ENCODE results near the gene ZNF134. TPM values are rescaled to one million over a fixed set of nuclear protein-coding genes. Genes with fewer than 3 reads are reported as not detected.

Gene ZNF134
- total and polyA plus RNA-seq, 10 donors: 3.7 to 30.7 (median 19.6) TPM

DNA sequence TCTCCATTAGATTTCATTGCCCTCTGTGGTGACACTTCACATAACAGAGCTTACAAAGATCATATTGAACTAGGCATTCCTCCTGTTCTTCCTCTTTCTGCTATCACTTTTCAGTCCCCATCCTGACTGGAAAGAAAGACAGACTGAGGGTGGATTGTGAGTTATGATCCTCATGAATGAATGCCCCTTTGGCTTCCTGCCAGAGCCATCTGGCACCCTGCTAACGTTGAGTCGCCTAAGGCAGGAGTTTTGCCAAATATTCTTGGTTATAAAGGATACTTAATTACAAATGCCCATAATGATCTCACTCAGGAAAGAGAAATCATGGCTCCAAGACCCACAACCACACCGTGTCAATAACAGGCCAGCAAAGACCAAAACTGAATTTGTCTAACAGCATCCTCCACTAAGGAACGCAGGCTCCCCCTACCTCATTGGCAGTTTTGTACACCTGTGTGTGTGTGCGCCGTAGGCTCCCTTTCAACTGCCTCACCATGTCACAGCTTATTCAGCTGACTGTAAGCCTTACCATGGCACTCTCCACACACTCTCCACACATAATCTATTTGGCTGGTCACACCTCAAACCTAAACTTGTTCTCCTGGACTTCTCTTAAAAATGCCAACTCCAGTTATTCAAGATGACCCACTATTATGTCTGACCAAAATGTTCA, 34.4 kb downstream of the ZNF134 start:
- Histone ChIP-seq H3K4me3 (no peak overlapping the region), H3K9me3 (peaks cover 0 to 98% (median 59%) of the 10 kb centered on the region in 8 donors), H3K27me3 (replicated peaks in 1 of 7) (peaks cover 0 to 4% (median 0%) of the 10 kb centered on the region in 7 donors), H3K36me3 (peaks cover 0 to 1% (median 0%) of the 10 kb centered on the region in 6 donors), H3K4me1 (no peaks in the 10 kb centered on the region), H3K27ac (no peak overlapping the region)
- intact Hi-C loops (cut with DNase I; ENCODE audit: low total_unique reads): no loop called here
- 71 to 76% (median 75%) methylated on average over 6 of the region's 6 CpGs for WGBS, 5 donors
- no peak for DNase-seq
- TF ChIP-seq POLR2A (IDR thresholded peaks at IDR 0.05) (no peak), POLR2AphosphoS5 (IDR thresholded peaks at IDR 0.05) (no peak)
- TF ChIP-seq, protein P1, sequence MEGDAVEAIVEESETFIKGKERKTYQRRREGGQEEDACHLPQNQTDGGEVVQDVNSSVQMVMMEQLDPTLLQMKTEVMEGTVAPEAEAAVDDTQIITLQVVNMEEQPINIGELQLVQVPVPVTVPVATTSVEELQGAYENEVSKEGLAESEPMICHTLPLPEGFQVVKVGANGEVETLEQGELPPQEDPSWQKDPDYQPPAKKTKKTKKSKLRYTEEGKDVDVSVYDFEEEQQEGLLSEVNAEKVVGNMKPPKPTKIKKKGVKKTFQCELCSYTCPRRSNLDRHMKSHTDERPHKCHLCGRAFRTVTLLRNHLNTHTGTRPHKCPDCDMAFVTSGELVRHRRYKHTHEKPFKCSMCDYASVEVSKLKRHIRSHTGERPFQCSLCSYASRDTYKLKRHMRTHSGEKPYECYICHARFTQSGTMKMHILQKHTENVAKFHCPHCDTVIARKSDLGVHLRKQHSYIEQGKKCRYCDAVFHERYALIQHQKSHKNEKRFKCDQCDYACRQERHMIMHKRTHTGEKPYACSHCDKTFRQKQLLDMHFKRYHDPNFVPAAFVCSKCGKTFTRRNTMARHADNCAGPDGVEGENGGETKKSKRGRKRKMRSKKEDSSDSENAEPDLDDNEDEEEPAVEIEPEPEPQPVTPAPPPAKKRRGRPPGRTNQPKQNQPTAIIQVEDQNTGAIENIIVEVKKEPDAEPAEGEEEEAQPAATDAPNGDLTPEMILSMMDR (IDR thresholded peaks at IDR 0.05 in 8 of 11, conservative IDR thresholded peaks at IDR 0.05 in 3 of 11): no peak

DNA sequence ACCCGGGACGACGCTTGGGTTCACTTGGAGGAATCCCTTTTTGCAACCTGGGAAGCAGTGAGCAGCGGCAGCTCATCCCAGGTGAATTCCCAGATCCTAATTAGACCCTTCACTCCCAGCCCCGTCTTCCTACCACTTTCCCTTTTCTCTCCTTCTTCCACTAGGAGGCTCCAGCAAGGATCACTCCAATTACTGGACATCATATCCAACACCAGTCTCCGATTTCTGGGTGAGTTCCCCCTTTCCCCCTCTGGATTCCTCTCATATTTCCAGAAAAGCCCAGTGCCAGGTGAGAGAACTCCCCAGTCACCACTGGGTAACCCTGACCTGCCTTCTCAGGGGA, 37.6 kb downstream of the ZNF134 start:
- 58 to 67% (median 63%) methylated on average over 6 of the region's 6 CpGs for WGBS, 5 donors
- H3K9me3 ChIP-seq: peaks cover 0 to 97% (median 34%) of the 10 kb centered on the region in 8 donors
- H3K27ac ChIP-seq: peak overlapping the region in 2 of 8 donors; percentile 31 to 48
- peak overlapping the region in 2 of 8 donors; percentile 5 to 56 for H3K4me3 ChIP-seq
- H3K36me3 ChIP-seq: no peaks in the 10 kb centered on the region
- H3K27me3 ChIP-seq (replicated peaks in 1 of 7): peaks cover 0 to 11% (median 0%) of the 10 kb centered on the region in 7 donors
- DNase-seq: no peak
- intact Hi-C loops (cut with DNase I; ENCODE audit: low total_unique reads): no loop called here
- TF ChIP-seq, protein P1 (IDR thresholded peaks at IDR 0.05 in 8 of 11, conservative IDR thresholded peaks at IDR 0.05 in 3 of 11): no peak
- TF ChIP-seq POLR2A (IDR thresholded peaks at IDR 0.05) (no peak), POLR2AphosphoS5 (IDR thresholded peaks at IDR 0.05) (no peak)
- H3K4me1 ChIP-seq: no peaks in the 10 kb centered on the region

DNA sequence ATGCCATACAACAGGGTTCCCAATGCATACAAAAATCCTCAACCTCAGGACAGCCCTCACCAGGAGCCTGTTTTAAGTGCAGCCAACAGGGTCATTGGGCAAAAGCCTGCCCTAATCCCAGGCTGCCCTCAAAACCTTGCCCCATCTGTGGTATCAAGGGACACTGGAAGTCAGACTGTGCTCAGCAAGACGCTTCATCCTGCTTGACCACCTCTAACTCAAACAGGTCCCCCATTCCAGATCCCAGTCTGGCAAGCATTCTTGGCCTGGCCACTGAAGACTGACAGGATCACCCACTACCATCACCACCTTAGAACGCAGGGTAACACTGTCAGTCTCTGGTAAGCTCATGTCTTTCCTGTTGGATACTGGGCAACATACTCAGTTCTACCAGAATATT, 39.6 kb downstream of the ZNF134 start:
- TF ChIP-seq POLR2A (IDR thresholded peaks at IDR 0.05) (no peak), POLR2AphosphoS5 (IDR thresholded peaks at IDR 0.05) (no peak)
- TF ChIP-seq, protein P1 (IDR thresholded peaks at IDR 0.05 in 8 of 11, conservative IDR thresholded peaks at IDR 0.05 in 3 of 11): no peak
- H3K4me1 ChIP-seq: no peaks in the 10 kb centered on the region
- H3K9me3 ChIP-seq: peaks cover 0 to 81% (median 18%) of the 10 kb centered on the region in 8 donors
- H3K27ac ChIP-seq: no peak overlapping the region
- DNase-seq: no peak
- intact Hi-C loops (cut with DNase I; ENCODE audit: low total_unique reads): no loop called here
- H3K4me3 ChIP-seq: no peak overlapping the region
- peaks cover 0 to 11% (median 0%) of the 10 kb centered on the region in 7 donors for H3K27me3 ChIP-seq (replicated peaks in 1 of 7)
- no peaks in the 10 kb centered on the region for H3K36me3 ChIP-seq
- WGBS, 5 donors: 64 to 92% (median 79%) methylated on average over 2 of the region's 2 CpGs

DNA sequence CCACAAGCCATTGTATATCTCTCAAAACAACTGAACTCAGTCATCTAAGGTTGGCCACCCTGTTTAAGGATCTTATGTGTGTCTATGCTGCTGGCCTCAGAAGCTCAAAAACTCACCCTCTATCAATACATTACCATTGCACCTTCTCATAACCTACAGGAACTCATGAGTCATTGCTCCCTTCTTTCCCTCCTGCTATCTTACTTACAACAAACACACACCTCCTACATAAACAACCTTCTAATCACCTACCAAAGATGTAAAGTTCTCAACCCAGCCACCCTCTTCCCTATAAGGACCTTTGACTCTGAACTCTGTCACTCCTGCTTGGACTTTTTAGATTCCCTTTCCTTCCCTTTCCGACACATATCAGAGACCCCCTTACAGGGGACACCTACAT, 41.4 kb downstream of the ZNF134 start:
- no peak for DNase-seq
- Histone ChIP-seq H3K4me1 (no peaks in the 10 kb centered on the region), H3K36me3 (no peaks in the 10 kb centered on the region), H3K27ac (no peak overlapping the region), H3K27me3 (replicated peaks in 1 of 7) (peaks cover 0 to 16% (median 0%) of the 10 kb centered on the region in 7 donors), H3K9me3 (peaks cover 0 to 65% (median 10%) of the 10 kb centered on the region in 8 donors), H3K4me3 (no peak overlapping the region)
- intact Hi-C loops (cut with DNase I; ENCODE audit: low total_unique reads): no loop called here
- TF ChIP-seq POLR2A (IDR thresholded peaks at IDR 0.05) (no peak), POLR2AphosphoS5 (IDR thresholded peaks at IDR 0.05) (no peak)
- TF ChIP-seq, protein P1 (IDR thresholded peaks at IDR 0.05 in 8 of 11, conservative IDR thresholded peaks at IDR 0.05 in 3 of 11): no peak
- WGBS, 5 donors: 41 to 100% (median 92%) methylated on average over 1 of the region's 1 CpG
